ENCODE data around the gene ZNF200.
"Not testable (repeated sequence)": the region's sequence is repeated elsewhere in the genome, so short reads cannot be mapped to it uniquely, and the experiment has no call there.

The ZNF200 gene

DNA sequence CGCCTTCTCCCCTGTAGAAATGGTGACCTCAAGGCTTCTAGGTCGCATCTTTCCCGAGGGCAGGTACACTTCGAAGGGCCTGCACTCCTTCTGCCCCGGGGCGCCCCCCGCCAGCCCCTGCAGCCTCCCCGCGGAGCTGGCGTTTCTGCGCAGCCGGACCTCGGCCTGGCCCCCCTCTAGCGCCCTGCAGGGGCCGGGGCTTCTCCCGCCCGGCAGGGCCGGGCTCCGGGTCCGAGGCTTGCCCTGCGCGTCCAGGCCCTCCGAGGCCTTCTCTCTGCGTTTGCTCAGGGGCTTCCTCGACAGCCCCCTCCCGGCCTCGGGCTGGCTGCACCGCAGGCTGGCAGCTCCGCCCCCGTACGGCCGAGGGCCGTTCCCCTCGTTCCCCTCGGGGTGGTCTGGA, 19.4 kb upstream of the ZNF200 start:
- H3K4me3 ChIP-seq (ENCODE audit: low read depth, low read length) = no peak overlapping the region

GRCh38 chr16:3252967-3253366, 18.0 kb upstream of the ZNF200 start:
- no peak overlapping the region for H3K4me3 ChIP-seq (ENCODE audit: low read depth, low read length)

GRCh38 chr16:3249451-3249850, 14.5 kb upstream of the ZNF200 start:
- H3K4me3 ChIP-seq (ENCODE audit: low read depth, low read length) = no peak overlapping the region

GRCh38 chr16:3249020-3249419, 14.1 kb upstream of the ZNF200 start:
- no peak overlapping the region for H3K4me3 ChIP-seq (ENCODE audit: low read depth, low read length)

- no peak overlapping the region for H3K4me3 ChIP-seq (ENCODE audit: low read depth, low read length)
Observed at GRCh38 chr16:3248596-3248995, 13.6 kb upstream of the ZNF200 start.

DNA sequence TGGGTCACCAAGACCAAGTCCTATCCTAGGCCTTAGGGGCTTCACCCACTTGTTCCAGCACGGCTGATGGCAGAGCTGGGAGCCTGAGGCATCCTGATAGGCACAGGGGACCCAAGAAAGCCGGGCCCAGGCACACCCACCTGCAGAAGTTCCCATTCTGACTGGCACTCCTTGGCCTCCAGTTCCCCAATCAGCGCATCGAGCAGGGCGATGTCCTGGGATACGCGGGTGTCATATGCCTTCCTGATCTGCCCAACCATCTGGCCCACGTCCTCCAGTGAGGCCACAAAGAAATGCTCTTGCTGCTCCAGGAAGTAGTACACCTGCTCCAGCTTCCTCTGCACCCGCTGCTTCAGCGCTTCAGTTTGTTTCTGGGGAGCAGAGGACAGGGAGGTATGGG, 11.9 kb upstream of the ZNF200 start:
- no peak overlapping the region for H3K4me3 ChIP-seq (ENCODE audit: low read depth, low read length)

- no peak overlapping the region for H3K4me3 ChIP-seq (ENCODE audit: low read depth, low read length)
Observed at GRCh38 chr16:3246002-3246401, 11.0 kb upstream of the ZNF200 start.

GRCh38 chr16:3243882-3244281, 8.9 kb upstream of the ZNF200 start:
- no peak overlapping the region for H3K4me3 ChIP-seq (ENCODE audit: low read depth, low read length)

DNA sequence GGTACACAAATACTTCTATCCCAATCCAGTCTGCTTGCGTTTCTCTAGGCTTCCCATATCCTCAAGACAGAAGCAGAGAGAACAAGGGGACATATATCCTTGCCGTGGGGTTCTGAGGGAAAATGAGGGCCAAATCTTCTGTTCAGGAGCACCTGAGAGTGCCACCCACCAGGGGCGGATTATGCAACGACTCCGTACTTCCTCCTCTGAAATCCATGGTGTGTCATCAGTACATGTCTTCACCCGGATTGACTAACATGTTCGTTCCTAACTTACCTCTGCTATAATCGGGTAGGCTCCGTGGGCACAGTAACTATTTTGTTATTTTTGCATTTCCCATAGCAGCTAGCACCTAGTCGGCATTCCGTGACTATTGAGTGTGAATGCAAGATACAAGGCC, 7.8 kb upstream of the ZNF200 start:
- H3K4me3 ChIP-seq (ENCODE audit: low read depth, low read length) = no peak overlapping the region

GRCh38 chr16:3241761-3242160, 6.8 kb upstream of the ZNF200 start:
- H3K4me3 ChIP-seq (ENCODE audit: low read depth, low read length) = no peak overlapping the region

DNA sequence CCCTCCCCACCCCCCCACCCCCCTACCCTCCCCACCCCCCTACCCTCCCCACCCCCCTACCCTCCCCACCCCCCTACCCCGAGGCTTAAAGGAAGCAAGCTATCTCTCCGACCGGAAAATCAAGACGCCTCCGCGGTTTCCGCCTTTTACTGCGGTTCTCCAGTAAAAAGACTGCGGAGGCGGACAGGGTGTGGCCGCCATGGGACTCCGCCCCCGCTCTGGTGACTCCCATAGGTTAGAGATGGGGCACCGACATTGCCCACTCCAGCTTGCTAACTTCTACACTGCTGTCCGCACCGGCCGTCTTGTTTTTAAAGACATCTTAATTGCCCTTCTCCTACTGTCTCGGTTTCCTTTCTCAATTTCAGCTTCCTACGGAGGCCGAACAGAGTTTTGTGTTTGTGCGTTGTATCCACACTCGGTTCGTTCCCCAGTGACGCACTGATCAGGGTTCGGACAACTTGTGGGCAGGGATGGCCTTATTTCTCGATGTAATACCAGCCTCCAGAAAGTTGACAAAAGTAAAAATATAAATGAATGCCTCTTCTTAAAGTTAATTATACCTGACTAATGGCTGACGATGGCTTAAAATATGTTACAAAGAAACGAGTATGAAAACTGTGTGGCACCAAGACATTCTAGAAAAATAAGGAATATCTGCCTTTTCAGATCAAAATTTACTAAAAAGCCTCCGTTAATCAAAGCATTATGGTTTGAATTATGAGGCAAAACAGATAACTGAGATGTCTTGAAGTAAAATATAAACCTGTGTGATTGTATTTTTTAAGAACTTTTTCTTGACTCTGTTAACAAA, 1.1 kb upstream of the ZNF200 start:
- no peak overlapping the region for H3K4me3 ChIP-seq (ENCODE audit: low read depth, low read length)

- peak overlapping the region; percentile 94 for H3K4me3 ChIP-seq (ENCODE audit: low read depth, low read length)
Observed at GRCh38 chr16:3234543-3234856, 458 bp downstream of the ZNF200 start.

DNA sequence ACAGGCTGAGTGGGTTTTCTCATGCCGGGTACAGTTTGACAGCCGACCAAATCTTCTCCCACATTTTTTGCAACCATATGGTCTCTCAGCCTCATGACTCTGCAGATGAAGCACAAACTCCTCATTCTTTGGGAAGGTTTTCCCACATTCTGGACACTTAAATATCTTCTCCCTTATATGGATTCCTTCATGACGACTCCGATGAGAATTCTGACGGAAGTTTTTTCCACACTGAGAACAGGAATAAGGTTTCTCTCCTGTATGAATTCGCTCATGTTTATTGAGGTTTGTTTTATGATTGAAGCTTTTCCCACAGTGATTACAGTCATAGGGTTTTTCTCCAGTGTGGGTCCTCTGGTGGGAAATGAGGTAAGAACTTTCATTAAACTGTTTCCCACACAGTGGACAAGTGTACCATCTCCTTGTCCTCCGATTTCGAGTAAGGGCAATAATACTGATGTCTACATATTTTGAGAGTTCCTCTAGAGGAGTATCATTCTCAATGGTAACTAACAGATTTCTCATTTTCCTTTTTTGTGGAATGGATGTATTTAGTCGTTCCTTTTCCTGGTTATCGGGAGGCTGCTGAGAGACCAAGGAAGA, 10.9 kb downstream of the ZNF200 start:
- H3K4me3 ChIP-seq (ENCODE audit: low read depth, low read length) = no peak overlapping the region

- no peak overlapping the region for H3K4me3 ChIP-seq (ENCODE audit: low read depth, low read length)
Observed at GRCh38 chr16:3220839-3221238, 14.1 kb downstream of the ZNF200 start.

- H3K4me3 ChIP-seq (ENCODE audit: low read depth, low read length) = no peak overlapping the region
Observed at GRCh38 chr16:3216263-3216640, 18.7 kb downstream of the ZNF200 start.

DNA sequence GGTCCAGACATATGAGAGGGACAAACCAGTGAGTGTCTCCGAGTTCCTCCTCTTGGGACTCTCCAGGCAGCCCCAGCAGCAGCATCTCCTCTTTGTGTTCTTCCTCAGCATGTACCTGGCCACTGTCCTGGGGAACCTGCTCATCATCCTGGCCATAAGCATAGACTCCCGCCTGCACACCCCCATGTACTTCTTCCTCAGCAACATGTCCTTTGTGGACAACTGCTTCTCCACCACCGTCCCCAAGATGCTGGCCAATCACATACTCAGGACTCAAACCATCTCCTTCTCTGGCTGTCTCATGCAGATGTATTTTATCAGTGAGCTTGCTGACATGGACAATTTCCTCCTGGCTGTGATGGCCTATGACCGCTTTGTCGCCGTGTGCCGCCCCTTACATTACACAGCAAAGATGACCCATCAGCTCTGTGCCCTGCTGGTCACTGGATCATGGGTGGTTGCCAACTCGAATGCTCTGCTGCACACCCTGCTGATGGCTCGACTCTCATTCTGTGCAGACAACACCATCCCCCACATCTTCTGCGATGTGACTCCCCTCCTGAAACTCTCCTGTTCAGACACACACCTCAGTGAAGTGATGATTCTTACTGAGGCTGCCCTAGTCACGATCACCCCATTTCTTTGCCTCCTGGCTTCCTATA, 19.2 kb downstream of the ZNF200 start:
- H3K4me3 ChIP-seq (ENCODE audit: low read depth, low read length) = no peak overlapping the region

DNA sequence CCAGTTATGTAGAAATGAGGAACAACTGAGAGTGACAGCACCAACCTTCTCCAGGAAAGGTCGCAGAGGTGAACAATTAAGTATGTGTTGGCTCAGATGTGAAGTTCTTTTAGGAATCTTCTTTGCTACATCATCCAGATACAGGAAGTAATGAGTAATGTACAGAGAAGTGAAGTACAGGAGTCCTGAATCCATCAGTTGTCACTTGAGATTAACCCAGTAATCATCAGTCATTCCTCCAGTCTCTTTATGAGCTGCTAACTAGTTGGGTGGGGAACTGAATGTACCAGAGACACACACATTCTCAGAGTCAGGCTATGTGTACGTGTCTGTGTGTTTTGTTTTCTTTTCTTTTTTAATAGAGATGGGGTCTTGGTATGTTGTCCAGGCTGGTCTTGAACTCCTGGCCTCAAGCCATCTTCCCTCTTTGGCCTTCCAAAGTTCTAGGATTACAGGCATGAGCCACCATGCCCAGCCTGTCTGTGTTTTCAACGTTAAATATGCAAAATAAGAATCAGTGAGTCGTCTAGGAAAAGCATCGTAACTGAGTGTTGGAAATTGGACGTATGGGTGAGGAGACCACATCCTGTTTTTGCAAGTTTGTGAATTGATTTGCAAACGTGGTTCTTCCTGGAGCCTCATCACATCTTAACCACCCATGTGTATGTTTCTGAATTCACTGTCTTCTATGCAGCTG, 19.9 kb downstream of the ZNF200 start:
- no peak overlapping the region for H3K4me3 ChIP-seq (ENCODE audit: low read depth, low read length)

- H3K4me3 ChIP-seq (ENCODE audit: low read depth, low read length) = no peak overlapping the region
Observed at GRCh38 chr16:3212567-3212966, 22.4 kb downstream of the ZNF200 start.

DNA sequence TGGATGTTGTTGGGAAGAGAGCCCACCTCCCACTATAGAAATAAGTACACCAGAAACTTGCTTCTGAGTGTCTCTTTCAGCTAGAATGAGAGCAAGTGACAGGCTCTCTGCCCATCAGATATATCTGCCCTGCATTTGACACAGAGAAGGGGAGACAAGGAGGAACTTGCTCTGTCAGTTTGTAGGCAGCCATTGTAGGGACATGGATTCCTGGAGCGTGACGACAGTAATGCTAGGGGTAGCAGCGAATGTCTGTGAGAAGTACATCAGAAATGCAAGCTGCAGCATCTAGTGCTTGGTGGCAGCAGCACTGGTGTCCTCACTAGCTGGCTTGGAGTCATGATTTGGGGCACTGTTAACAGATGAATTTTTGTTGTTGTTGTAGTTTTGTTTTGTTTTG, 23.0 kb downstream of the ZNF200 start:
- H3K4me3 ChIP-seq (ENCODE audit: low read depth, low read length) = no peak overlapping the region

- no peak overlapping the region for H3K4me3 ChIP-seq (ENCODE audit: low read depth, low read length)
Observed at GRCh38 chr16:3207086-3207953, 27.6 kb downstream of the ZNF200 start.

DNA sequence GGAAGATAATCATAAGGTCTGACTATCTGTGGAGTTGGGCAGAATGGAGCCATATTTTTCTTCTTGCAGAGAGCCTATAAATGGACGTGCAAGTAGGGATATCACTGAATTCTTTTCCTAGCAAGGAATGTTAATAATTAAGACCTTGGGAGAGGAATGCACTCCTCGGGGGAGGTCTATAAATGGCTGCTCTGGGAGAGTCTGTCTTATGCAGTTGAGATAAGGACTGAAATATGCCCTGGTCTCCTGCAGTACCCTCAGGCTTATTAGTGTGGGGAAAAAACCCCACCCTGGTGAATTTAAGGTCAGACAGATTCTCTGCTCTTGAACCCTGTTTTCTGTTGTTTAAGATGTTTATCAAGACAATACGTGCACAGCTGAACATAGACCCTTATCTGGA, 29.0 kb downstream of the ZNF200 start:
- H3K4me3 ChIP-seq (ENCODE audit: low read depth, low read length) = not testable (repeated sequence)

Measured in iPS-11a (cell line).